Measurements from ENCODE around the gene CCDC71L. TPM values are rescaled to one million over a fixed set of nuclear protein-coding genes. Genes with fewer than 3 reads are reported as not detected.
"Not testable (repeated sequence)": the region's sequence is repeated elsewhere in the genome, so short reads cannot be mapped to it uniquely, and the experiment has no call there.

Gene CCDC71L
- total RNA-seq, 4 donors from 2014 or later: 4.4 to 7.0 (median 5.7) TPM

DNA sequence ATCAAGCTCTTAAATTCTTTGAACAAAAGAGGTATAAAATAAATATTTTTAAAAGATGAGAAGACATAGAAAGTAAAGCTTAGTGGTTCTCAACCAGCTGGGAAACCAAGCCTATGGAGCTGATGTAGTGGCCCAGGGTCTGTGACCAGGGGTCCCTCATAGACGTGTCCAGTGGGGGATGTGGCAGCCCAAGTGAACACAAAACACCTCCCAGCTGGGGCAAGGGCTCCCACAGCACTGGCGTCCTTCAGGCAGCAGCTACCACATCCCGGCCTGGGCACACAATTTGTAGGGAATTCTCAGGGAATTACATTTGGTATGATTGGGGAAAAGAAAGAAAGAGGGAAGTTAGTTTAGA lies 17.8 kb upstream of the CCDC71L start:
- no peaks in the 10 kb centered on the region for H3K36me3 ChIP-seq
- no peaks in the 10 kb centered on the region for H3K9me3 ChIP-seq
- in situ Hi-C loops (cut with MboI; ENCODE audit: low sequenced_read_pairs in 4 of 4) (no loop called here), intact Hi-C loops (cut with DNase I; ENCODE audit: low total_unique reads) (no loop called here)
- no peaks in the 10 kb centered on the region for H3K27me3 ChIP-seq
- ATAC-seq (no peak), DNase-seq (no peak)
- H3K27ac ChIP-seq: no peak overlapping the region
- no peak overlapping the region for H3K4me3 ChIP-seq
- no peaks in the 10 kb centered on the region for H3K4me1 ChIP-seq
- no peak for TF ChIP-seq POLR2A (IDR thresholded peaks at IDR 0.05)
- TF ChIP-seq, protein P1, sequence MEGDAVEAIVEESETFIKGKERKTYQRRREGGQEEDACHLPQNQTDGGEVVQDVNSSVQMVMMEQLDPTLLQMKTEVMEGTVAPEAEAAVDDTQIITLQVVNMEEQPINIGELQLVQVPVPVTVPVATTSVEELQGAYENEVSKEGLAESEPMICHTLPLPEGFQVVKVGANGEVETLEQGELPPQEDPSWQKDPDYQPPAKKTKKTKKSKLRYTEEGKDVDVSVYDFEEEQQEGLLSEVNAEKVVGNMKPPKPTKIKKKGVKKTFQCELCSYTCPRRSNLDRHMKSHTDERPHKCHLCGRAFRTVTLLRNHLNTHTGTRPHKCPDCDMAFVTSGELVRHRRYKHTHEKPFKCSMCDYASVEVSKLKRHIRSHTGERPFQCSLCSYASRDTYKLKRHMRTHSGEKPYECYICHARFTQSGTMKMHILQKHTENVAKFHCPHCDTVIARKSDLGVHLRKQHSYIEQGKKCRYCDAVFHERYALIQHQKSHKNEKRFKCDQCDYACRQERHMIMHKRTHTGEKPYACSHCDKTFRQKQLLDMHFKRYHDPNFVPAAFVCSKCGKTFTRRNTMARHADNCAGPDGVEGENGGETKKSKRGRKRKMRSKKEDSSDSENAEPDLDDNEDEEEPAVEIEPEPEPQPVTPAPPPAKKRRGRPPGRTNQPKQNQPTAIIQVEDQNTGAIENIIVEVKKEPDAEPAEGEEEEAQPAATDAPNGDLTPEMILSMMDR (IDR thresholded peaks at IDR 0.05 in 4 of 5, conservative IDR thresholded peaks at IDR 0.05 in 1 of 5): no peak

DNA sequence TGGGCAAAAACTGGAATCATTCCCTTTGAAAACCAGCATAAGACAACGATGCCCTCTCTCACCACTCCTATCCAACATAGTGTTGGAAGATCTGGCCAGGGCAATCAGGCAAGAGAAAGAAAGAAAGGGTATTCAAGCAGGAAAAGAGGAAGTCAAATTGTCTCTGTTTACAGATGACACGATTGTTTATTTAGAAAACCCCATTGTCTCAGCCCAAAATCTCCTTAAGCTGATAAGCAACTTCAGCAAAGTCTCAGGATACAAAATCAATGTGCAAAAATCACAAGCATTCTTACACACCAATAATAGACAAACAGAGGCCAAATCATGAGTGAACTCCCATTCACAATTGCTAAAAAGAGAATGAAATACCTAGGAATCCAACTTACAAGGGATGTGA lies 15.5 kb upstream of the CCDC71L start:
- intact Hi-C loops (cut with DNase I; ENCODE audit: low total_unique reads); H3K27ac ChIP-seq; H3K36me3 ChIP-seq; in situ Hi-C loops (cut with MboI; ENCODE audit: low sequenced_read_pairs in 4 of 4); H3K9me3 ChIP-seq; H3K4me3 ChIP-seq; DNase-seq; ATAC-seq; H3K27me3 ChIP-seq; H3K4me1 ChIP-seq: not testable (repeated sequence)

DNA sequence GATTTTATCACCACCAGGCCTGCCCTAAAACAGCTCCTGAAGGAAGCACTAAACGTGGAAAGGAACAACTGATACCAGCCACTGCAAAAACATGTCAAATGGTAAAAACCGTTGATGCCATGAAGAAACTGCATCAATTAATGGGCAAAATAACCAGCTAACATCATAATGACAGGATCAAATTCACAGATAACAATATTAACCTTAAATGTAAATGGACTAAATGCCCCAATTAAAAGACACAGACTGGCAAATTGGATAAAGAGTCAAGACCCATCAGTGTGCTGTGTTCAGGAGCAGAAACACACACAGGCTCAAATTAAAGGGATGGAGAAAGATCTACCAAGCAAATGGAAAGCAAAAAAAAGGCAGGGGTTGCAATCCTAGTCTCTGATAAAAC lies 12.7 kb upstream of the CCDC71L start:
- H3K4me1 ChIP-seq; H3K27me3 ChIP-seq; H3K4me3 ChIP-seq; intact Hi-C loops (cut with DNase I; ENCODE audit: low total_unique reads); H3K36me3 ChIP-seq; H3K27ac ChIP-seq; DNase-seq; H3K9me3 ChIP-seq; ATAC-seq: not testable (repeated sequence)
- in situ Hi-C loops (cut with MboI; ENCODE audit: low sequenced_read_pairs in 4 of 4): loop anchor here in 2 of 4 donors (25.0 kb wide), 3 partner anchors 464 to 489 kb away; partner anchors contain the start of gene HBP1 (in 1 of the 2)

DNA sequence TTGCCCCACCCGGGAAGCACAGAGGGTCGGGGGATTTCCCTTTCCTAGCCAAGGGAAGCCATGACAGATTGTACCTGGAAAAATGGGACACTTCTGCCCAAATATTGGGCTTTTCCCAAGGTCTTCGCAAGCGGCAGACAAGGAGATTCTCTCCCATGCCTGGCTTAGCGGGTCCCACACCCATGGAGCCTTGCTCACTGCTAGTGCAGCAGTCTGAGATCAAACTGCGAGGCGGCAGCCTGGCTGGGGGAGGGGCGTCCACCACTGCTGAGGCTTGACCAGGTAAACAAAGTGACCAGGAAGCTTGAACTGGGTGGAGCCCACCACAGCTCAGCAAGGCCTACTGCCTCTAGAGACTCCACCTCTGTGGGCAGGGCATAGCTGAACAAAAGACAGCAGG lies 11.0 kb upstream of the CCDC71L start:
- H3K27me3 ChIP-seq; DNase-seq; intact Hi-C loops (cut with DNase I; ENCODE audit: low total_unique reads); ATAC-seq; H3K27ac ChIP-seq; H3K9me3 ChIP-seq; H3K36me3 ChIP-seq; H3K4me1 ChIP-seq; H3K4me3 ChIP-seq: not testable (repeated sequence)
- in situ Hi-C loops (cut with MboI; ENCODE audit: low sequenced_read_pairs in 4 of 4): loop anchor here in 2 of 4 donors (25.0 kb wide), 3 partner anchors 465 to 490 kb away; partner anchors contain the start of gene HBP1 (in 1 of the 2)

DNA sequence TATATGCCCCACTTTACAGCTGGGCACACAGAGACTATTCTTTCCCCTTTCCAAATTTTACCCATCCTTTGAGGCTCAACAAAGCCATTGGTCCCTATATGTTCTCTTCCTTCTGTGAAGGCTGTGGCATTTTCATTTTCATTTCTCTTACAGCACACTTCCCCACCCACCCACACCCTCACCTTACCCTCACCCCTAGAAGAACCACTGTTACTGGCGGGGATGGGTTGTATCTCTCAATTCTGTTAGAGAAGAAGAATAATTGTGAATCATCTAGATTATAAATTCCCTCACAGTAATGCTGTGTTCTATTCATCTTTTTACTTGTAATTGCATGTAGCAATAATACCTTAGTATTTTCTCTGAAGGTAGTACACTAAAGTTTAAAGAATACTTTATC lies 10.2 kb upstream of the CCDC71L start:
- H3K9me3 ChIP-seq: no peaks in the 10 kb centered on the region
- no peaks in the 10 kb centered on the region for H3K27me3 ChIP-seq
- no peaks in the 10 kb centered on the region for H3K36me3 ChIP-seq
- DNase-seq (no peak), ATAC-seq (no peak)
- TF ChIP-seq, protein P1 (IDR thresholded peaks at IDR 0.05 in 4 of 5, conservative IDR thresholded peaks at IDR 0.05 in 1 of 5): no peak
- no peak for TF ChIP-seq POLR2A (IDR thresholded peaks at IDR 0.05)
- H3K27ac ChIP-seq: no peak overlapping the region
- no peaks in the 10 kb centered on the region for H3K4me1 ChIP-seq
- H3K4me3 ChIP-seq: no peak overlapping the region
- intact Hi-C loops (cut with DNase I; ENCODE audit: low total_unique reads) (no loop called here), in situ Hi-C loops (cut with MboI; ENCODE audit: low sequenced_read_pairs in 4 of 4) (loop anchor here in 2 of 4 donors (25.0 kb wide), 3 partner anchors 466 to 491 kb away; partner anchors contain the start of gene HBP1 (in 1 of the 2))

DNA sequence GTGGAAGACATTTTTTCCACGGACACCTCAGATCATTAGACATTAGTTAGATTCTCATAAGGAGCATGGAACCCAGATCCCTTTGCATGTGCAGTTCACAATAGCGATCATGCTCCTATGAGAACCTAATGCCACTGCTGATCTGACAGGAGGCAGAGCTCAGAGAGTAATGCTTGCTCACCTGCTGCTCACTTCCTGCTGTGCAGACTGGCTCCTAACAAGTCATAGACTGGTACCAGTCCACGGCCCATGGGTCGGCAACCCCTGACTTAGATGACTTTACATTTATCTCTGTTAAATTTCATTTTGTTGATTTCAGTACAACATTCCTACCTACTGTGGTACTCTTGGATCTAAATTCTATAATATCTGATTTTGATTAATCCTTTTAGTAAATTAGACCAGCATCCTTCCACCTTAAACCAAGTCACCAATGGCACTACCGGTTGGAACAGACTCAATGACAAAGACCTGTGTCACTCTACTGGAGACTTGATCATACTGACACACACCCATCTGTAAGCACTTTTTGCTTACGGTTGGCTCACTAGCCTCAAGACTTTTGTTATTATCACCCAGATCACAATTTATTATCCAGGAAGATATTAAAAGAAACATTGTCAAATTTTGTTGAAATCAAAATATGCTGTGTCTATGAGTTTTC lies 8.0 kb upstream of the CCDC71L start:
- H3K36me3 ChIP-seq: no peaks in the 10 kb centered on the region
- no peaks in the 10 kb centered on the region for H3K27me3 ChIP-seq
- H3K4me3 ChIP-seq: no peak overlapping the region
- H3K4me1 ChIP-seq: no peaks in the 10 kb centered on the region
- intact Hi-C loops (cut with DNase I; ENCODE audit: low total_unique reads): no loop called here
- ATAC-seq: no peak
- no peak for TF ChIP-seq POLR2A (IDR thresholded peaks at IDR 0.05)
- TF ChIP-seq, protein P1 (IDR thresholded peaks at IDR 0.05 in 4 of 5, conservative IDR thresholded peaks at IDR 0.05 in 1 of 5): no peak
- no peak for DNase-seq
- no peak overlapping the region for H3K27ac ChIP-seq
- H3K9me3 ChIP-seq: no peaks in the 10 kb centered on the region
- in situ Hi-C loops (cut with MboI; ENCODE audit: low sequenced_read_pairs in 4 of 4): loop anchor here in 2 of 4 donors (25.0 kb wide), 3 partner anchors 468 to 493 kb away; partner anchors contain the start of gene HBP1 (in 1 of the 2)
